Esophagus squamous epithelium (tissue), 4 donors: Measurements from ENCODE around the gene ANKFN1.

Experiments
- POLR2A ChIP-seq, 4 donors: fragments of 450-650 bp; IDR thresholded peaks; one replicate each; pipeline ENCODE4 v1.6.1; 2017; ENCODE audit warnings: antibody characterized with exemption in 4 of 4, mild to moderate bottlenecking in 4 of 4, moderate library complexity in 3 of 4
- TF ChIP-seq, protein P1 (sequence below), 6 experiments: fragments of 450-650 bp in 4 of 6; fragments of 200-600 bp in 2 of 6; sonication (generic) in 2 of 6; IDR thresholded peaks; one replicate each; pipeline ENCODE4 v1.5.1; 2016 to 2019; ENCODE audit warnings: antibody characterized with exemption in 6 of 6, mild to moderate bottlenecking in 4 of 6, moderate library complexity in 4 of 6

DNA sequence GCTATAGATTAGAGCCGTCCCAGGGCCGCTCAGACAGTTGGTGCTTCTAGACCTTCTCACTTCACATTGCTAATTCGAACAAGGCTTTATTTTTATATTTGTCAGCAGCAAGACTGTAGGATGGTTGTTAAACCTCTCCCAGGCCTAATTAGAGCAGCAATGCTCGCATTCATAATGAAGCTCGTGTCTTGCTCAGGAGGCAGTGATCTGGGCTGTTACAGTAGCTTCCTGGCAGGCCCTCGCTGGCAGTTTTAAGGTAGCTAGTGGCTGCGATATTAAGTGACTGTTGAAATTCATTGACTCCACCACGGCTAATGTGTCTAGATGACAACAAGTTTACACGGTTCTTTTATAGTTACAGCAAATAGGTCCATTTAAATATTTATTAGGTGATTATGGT, 23.2 kb upstream of the ANKFN1 start:
- TF ChIP-seq, protein P1, sequence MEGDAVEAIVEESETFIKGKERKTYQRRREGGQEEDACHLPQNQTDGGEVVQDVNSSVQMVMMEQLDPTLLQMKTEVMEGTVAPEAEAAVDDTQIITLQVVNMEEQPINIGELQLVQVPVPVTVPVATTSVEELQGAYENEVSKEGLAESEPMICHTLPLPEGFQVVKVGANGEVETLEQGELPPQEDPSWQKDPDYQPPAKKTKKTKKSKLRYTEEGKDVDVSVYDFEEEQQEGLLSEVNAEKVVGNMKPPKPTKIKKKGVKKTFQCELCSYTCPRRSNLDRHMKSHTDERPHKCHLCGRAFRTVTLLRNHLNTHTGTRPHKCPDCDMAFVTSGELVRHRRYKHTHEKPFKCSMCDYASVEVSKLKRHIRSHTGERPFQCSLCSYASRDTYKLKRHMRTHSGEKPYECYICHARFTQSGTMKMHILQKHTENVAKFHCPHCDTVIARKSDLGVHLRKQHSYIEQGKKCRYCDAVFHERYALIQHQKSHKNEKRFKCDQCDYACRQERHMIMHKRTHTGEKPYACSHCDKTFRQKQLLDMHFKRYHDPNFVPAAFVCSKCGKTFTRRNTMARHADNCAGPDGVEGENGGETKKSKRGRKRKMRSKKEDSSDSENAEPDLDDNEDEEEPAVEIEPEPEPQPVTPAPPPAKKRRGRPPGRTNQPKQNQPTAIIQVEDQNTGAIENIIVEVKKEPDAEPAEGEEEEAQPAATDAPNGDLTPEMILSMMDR (IDR thresholded peaks at IDR 0.05): no peak
- TF ChIP-seq POLR2A (IDR thresholded peaks at IDR 0.05): no peak
